DOHH2 (cell line): Measurements from ENCODE around the gene CARD11.

ENCODE experiments used
- H3F3A ChIP-seq: fragments of 200-600 bp; sonication (generic), shearing (Covaris generic); 2 replicates; pipeline ENCODE4 v1.6.0; 2016; ENCODE audit warnings: antibody characterized with exemption, mild to moderate bottlenecking; ENCODE audit not compliant: control insufficient read depth, insufficient read depth
- H3K27ac ChIP-seq: fragments of 200-600 bp; sonication (generic); 2 replicates; pipeline ENCODE4 v1.5.1; 2014; ENCODE audit warnings: low read depth, mild to moderate bottlenecking, low read length, moderate library complexity
- H3K27me3 ChIP-seq: fragments of 200-600 bp; sonication (generic); 2 replicates; pipeline ENCODE4 v1.6.1; 2014; ENCODE audit warnings: mild to moderate bottlenecking, low read length, mixed read lengths; ENCODE audit not compliant: control insufficient read depth
- H3K36me3 ChIP-seq: fragments of 200-600 bp; sonication (generic); 2 replicates; pipeline ENCODE4 v1.6.1; 2014; ENCODE audit warnings: mild to moderate bottlenecking, low read length, moderate library complexity, mixed read lengths; ENCODE audit not compliant: control insufficient read depth
- H3K4me1 ChIP-seq: fragments of 200-600 bp; sonication (generic); 2 replicates; pipeline ENCODE4 v1.6.1; 2014; ENCODE audit warnings: mild to moderate bottlenecking, low read length, mixed read lengths; ENCODE audit not compliant: control insufficient read depth
- H3K4me2 ChIP-seq: fragments of 200-600 bp; sonication (generic); 2 replicates; pipeline ENCODE4 v1.6.0; 2014; ENCODE audit warnings: mild to moderate bottlenecking, low read length, moderate library complexity
- H3K4me3 ChIP-seq: fragments of 200-600 bp; sonication (generic); 2 replicates; pipeline ENCODE4 v1.5.1; 2014; ENCODE audit warnings: mild to moderate bottlenecking, low read length, mixed read lengths
- H3K79me2 ChIP-seq: fragments of 200-600 bp; sonication (generic); 2 replicates; pipeline ENCODE4 v1.6.1; 2014; ENCODE audit warnings: mild to moderate bottlenecking, low read length, mixed read lengths; ENCODE audit not compliant: control insufficient read depth
- H3K9me2 ChIP-seq: fragments of 200-600 bp; sonication (generic); replicated peaks from 2 replicates; pipeline ENCODE4 v1.6.1; 2014; ENCODE audit warnings: mild to moderate bottlenecking, low read length, mixed read lengths; ENCODE audit not compliant: control insufficient read depth
- H3K9me3 ChIP-seq: fragments of 200-600 bp; sonication (generic); 2 replicates; pipeline ENCODE4 v1.6.1; 2014; ENCODE audit warnings: antibody characterized with exemption, low read length, mixed read lengths; ENCODE audit not compliant: control insufficient read depth, insufficient read depth
- H4K20me1 ChIP-seq: fragments of 200-600 bp; sonication (generic); 2 replicates; pipeline ENCODE4 v1.6.0; 2014; ENCODE audit warnings: low read depth, mild to moderate bottlenecking, antibody characterized with exemption, low read length, moderate library complexity; ENCODE audit not compliant: control insufficient read depth, insufficient read depth
- EZH2phosphoT487 ChIP-seq: fragments of 200-600 bp; sonication (generic); IDR thresholded peaks from 2 replicates; pipeline ENCODE4 v1.6.1; 2017; ENCODE audit warnings: borderline replicate concordance, mild to moderate bottlenecking, antibody characterized with exemption, low read length, moderate library complexity, mixed read lengths
- TF ChIP-seq, protein P1 (sequence below): fragments of 200-600 bp; sonication (generic); IDR thresholded peaks from one replicate; pipeline ENCODE4 v1.5.1; 2014; ENCODE audit warnings: antibody characterized with exemption, mild to moderate bottlenecking, low read depth, low read length; ENCODE audit not compliant: poor library complexity, severe bottlenecking

The CARD11 gene

DNA sequence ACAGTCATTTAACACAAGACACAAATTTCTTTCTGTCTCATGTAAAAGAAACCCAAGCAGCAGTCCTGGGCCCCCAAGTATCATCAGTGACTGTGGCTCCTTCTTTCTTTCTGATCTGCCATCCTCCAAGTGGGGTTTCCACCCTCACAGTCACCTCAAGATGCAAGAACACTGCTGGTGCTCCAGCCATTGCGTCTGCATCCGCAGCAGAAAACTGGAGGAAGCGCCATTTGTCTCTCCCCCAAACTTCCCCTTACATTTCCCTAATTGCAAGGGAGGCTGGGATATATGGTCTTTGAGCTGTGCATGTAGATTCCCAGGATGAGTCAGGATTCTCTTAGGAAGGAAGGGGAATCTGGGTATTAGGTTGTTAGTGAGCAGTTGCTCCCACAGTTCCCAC is 138.6 kb downstream of the CARD11 start:
- Histone ChIP-seq H3F3A (peaks cover 5% of the 10 kb centered on the region; the same call in 1 of the 2 replicates), H3K4me3 (no peak overlapping the region), H3K4me2 (no peak overlapping the region), H3K27ac (no peak overlapping the region), H3K9me3 (no peaks in the 10 kb centered on the region), H4K20me1 (no peaks in the 10 kb centered on the region), H3K27me3 (no peaks in the 10 kb centered on the region), H3K36me3 (peaks cover 29% of the 10 kb centered on the region), H3K9me2 (no peaks in the 10 kb centered on the region), H3K4me1 (peaks cover 9% of the 10 kb centered on the region), H3K79me2 (no peaks in the 10 kb centered on the region)
- TF ChIP-seq, protein P1, sequence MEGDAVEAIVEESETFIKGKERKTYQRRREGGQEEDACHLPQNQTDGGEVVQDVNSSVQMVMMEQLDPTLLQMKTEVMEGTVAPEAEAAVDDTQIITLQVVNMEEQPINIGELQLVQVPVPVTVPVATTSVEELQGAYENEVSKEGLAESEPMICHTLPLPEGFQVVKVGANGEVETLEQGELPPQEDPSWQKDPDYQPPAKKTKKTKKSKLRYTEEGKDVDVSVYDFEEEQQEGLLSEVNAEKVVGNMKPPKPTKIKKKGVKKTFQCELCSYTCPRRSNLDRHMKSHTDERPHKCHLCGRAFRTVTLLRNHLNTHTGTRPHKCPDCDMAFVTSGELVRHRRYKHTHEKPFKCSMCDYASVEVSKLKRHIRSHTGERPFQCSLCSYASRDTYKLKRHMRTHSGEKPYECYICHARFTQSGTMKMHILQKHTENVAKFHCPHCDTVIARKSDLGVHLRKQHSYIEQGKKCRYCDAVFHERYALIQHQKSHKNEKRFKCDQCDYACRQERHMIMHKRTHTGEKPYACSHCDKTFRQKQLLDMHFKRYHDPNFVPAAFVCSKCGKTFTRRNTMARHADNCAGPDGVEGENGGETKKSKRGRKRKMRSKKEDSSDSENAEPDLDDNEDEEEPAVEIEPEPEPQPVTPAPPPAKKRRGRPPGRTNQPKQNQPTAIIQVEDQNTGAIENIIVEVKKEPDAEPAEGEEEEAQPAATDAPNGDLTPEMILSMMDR: no peak
- TF ChIP-seq EZH2phosphoT487: no peak

DNA sequence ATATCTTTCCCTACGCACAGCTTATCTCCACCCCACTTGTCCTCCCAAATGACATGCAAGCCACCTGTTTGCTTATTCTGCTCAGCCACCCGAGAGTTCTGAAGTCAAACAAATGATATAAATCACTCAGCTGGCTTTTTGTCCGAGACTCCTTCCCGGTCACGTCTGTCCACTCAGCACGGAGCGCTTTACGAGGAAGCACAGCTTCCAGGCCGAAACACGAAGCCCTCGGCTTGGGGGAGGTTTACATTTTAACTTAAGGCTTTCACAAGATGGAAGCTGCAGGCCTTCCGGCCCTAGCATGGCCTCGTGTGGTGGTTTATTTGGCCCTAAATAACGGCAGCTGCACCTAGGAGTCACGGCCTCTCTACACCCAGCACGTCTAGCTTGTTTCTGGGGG is 139.5 kb downstream of the CARD11 start:
- H3K36me3 ChIP-seq: peaks cover 24% of the 10 kb centered on the region
- H3K27ac ChIP-seq: no peak overlapping the region
- no peaks in the 10 kb centered on the region for H4K20me1 ChIP-seq
- H3K4me2 ChIP-seq: no peak overlapping the region
- no peaks in the 10 kb centered on the region for H3K27me3 ChIP-seq
- H3K79me2 ChIP-seq: no peaks in the 10 kb centered on the region
- TF ChIP-seq, protein P1: no peak
- TF ChIP-seq EZH2phosphoT487: no peak
- peaks cover 6% of the 10 kb centered on the region; the same call in 1 of the 2 replicates for H3F3A ChIP-seq
- H3K4me3 ChIP-seq: no peak overlapping the region
- peaks cover 9% of the 10 kb centered on the region for H3K4me1 ChIP-seq
- no peaks in the 10 kb centered on the region for H3K9me2 ChIP-seq
- no peaks in the 10 kb centered on the region for H3K9me3 ChIP-seq

DNA sequence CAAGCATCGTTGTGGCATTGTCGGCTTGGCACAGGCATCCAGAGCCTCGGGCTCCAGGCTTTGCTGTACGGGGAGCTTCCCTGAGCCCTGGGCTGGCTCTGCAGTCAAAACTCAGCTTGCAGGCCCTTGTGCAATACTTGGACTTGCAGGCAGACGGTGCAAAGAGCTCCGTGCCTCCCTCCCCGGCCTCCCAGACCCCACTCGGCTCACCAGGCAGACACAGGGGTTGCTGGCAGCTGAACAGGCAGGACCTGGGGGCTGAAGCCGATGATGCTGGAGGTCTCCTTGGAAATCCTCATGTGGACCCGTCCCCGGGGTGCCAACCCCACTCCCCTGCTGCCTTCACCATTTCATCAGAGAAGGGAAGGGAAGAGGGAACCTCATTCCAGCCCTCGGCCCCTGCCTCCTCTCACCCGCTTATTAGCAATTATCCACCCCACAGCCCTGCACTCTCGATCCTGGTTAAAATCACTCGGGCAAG is 139.9 kb downstream of the CARD11 start:
- Histone ChIP-seq H4K20me1 (no peaks in the 10 kb centered on the region), H3K9me3 (no peaks in the 10 kb centered on the region), H3K9me2 (no peaks in the 10 kb centered on the region), H3K4me3 (no peak overlapping the region), H3K27ac (no peak overlapping the region), H3K36me3 (peaks cover 24% of the 10 kb centered on the region), H3K4me1 (peaks cover 9% of the 10 kb centered on the region), H3K27me3 (no peaks in the 10 kb centered on the region), H3F3A (peaks cover 6% of the 10 kb centered on the region; the same call in 1 of the 2 replicates), H3K79me2 (no peaks in the 10 kb centered on the region), H3K4me2 (no peak overlapping the region)
- TF ChIP-seq, protein P1: no peak
- TF ChIP-seq EZH2phosphoT487: no peak
